GM21528 (cell line): ENCODE measurements around the gene NLRC4.
A peak's percentile ranks its signal among the peaks of the same experiment; 100 is the strongest.
"Not testable (repeated sequence)": the region's sequence is repeated elsewhere in the genome, so short reads cannot be mapped to it uniquely, and the experiment has no call there.

ENCODE experiments used
- ATAC-seq: cut with Tn5 transposase; IDR thresholded peaks from one replicate; pipeline ENCODE4 v1.9.1; 2021; ENCODE audit warnings: mild to moderate bottlenecking, moderate library complexity; ENCODE audit not compliant: unreplicated experiment, low FRiP score

The NLRC4 gene

DNA sequence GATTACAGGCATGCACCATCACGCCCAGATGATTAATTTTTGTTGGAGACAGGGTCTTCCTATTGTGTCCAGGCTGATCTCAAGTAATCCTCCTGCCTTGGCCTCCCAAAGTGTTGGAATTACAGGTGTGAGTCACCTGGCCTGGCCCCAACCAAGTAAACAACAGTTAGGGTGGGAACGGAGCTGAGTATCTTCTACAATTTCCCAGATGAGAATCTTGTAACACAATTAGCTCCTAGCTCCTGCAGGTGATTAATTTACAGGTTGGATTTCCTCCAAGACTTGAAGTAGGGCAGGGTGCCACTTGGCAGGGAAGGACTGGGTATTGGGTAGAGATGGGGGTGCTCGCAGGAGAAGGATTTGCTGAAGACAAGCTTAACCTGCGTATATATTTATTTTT lies 17.8 kb downstream of the NLRC4 start:
- no peak for ATAC-seq

- ATAC-seq = no peak
Observed at GRCh38 chr2:32242331-32242730, 22.4 kb downstream of the NLRC4 start.

DNA sequence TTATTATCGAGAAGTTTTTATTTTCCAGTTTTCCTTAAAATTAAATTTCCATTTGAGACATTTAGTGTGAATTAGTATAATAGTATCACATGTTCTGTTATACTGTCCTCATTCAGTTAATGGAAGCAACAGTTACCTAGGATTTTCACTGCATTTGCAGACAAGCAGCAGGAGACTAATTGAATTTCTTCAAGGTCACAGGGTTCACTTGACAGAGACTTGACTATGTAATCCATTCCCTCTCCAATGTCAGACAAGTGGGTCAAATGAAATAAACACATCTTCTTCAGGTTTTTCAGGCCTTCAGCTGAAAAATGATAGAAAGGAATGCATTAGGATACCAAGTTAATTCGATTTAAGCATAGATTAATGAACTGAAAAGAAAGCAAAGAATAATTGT lies 26.7 kb downstream of the NLRC4 start:
- ATAC-seq = no peak

- ATAC-seq = no peak
Observed at GRCh38 chr2:32237488-32237887, 27.2 kb downstream of the NLRC4 start.

- ATAC-seq = no peak
Observed at GRCh38 chr2:32235315-32235714, 29.4 kb downstream of the NLRC4 start.

- ATAC-seq = no peak
Observed at GRCh38 chr2:32231959-32232358, 32.7 kb downstream of the NLRC4 start.

DNA sequence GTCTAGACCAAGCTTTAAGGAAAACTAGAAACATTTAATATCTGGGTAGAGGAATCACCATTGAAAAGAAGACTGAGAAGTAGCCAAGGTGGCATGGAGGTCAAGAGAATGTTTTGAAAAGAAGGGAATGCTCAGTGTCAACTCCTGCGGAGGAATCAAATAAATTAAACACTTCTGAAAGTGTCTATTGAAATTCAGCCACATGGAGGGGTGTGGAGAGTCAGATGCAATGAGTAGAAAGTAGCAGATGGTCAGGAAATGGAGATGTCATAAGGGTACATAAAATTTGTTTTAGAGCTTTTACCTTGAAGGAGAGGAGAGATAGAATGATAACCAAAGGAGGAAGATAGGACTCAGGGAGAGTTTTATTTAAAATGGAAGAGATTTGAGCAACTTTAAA lies 35.1 kb downstream of the NLRC4 start:
- no peak for ATAC-seq

DNA sequence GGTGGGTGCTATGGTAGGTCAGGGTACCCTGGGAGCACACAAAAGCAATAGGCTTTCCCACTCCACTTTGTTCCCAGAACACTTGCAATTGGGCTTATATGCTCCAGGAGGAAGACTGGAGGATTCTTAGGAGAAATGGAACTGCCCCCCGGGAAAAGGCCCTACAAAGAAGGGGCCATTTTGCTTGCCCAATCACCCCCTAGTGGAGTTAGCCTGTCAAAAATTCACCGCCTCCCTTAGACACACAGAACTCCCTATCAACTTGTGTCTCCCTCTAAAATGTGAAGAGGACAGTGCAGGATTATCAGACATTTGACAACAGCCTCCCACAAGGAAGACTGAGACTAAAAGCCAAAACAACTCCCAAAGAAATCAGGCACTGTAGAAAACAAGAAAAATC lies 36.5 kb downstream of the NLRC4 start:
- ATAC-seq = no peak

- no peak for ATAC-seq
Observed at GRCh38 chr2:32227492-32227891, 37.2 kb downstream of the NLRC4 start.

DNA sequence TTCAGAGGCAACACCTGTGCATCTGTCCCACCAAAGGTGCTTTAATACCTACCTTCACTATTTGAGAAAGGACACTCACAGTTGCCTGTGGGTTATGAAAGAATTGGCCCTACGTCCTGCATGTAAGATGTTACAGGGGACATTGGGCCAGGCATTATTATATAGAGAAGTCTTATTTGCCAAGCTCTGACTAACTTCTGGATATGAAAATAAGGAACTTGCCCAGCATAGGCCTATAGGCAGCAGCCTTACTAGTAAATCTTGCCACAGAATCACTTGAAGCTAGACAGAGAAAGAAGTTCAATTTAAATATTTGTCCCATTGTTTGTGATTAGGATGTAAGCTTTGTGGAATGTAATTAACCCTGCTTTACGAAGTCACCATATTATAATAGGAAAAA lies 41.7 kb downstream of the NLRC4 start:
- ATAC-seq = no peak

DNA sequence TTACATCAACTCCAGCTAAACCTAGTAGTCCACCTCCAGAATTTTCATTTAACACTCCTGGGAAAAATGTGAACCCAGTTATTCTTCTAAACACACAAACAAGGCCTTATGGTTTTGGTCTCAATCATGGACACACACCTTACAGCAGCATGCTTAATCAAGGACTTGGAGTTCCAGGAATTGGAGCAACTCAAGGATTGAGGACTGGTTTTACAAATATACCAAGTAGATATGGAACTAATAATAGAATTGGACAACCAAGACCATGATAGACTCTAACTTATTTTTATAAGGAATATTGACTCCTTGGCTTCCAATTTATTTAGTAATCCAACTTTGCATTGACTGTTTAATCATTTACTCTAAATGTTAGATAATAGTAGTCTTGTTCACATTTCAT lies 44.2 kb downstream of the NLRC4 start:
- ATAC-seq = no peak

GRCh38 chr2:32212295-32212694 lies 52.4 kb downstream of the NLRC4 start:
- ATAC-seq = no peak

GRCh38 chr2:32210767-32211408 lies 53.8 kb downstream of the NLRC4 start:
- ATAC-seq = no peak

DNA sequence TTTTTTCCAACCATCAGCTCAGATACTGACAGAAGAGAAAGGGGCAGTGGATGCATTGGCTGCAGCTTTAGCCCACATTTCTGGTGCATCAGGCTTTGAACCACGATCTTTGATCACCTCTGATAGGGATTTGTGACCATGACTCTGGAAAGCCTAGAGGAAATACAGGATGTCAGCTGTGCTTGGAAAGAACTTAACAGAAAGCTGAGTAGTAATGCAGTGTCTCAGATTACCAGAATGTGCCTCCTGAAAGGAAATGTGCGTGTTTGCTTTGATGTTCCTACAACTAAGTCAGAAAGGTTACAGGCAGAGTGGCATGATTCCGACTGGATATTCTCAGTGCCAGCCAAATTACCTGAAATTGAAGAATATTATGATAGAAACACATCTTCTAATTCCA lies 61.3 kb downstream of the NLRC4 start:
- not testable (repeated sequence) for ATAC-seq

DNA sequence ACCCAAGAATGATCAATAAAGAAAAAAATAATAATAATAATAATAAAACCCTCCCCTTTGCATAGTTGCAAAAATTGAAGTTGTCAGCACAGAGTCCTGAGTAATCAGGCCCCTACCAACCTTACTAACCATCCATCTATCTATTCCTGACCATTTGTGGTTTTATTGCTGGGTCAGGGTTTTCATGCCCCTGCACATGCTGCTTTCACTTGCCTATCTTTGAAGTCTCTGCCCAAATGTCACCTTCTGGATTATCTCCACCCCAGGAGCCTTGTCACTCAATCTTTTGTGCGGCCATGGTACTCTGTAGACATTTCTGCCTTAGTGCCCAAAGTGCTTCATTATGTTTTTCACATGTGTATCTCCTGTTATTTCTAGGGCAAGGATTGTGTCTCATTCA lies 63.9 kb downstream of the NLRC4 start:
- ATAC-seq = no peak

DNA sequence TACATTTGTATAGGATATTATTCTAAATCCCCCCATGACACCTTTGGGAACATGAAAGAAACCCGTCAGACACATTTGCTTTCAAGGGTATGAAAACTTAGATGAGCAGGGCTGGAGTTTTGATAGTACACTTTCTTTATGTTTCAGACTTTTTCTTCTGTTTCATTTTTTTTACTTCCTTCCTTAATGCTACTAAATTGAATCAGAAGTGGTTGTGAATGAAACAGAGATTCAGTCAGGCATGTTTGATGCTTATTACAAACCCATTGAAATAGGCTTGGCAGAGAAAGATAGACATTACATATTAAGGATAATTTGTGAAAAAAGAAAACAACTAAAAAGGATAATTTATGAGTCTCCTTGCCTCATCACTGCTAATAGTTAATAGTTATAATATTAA lies 72.3 kb downstream of the NLRC4 start:
- no peak for ATAC-seq

DNA sequence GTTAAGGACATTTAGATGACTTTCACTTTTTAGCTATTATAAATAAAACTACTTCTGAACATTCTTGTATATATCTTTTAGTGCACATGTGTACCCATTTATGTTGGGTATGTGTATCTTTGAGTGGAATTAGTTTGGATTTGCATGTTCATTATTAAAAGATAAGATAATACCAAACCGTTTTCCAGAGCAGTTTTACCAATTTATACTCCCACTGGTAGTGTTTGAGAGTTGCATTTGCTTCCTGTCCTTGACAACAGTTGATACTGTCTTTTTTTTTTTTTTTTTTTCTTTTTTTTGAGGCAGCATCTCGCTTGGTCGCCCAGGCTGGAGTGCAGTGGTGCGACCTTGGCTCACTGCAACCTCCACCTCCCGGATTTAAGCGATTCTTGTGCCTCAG lies 75.7 kb downstream of the NLRC4 start:
- peak; percentile 21 for ATAC-seq

GRCh38 chr2:32182667-32183066 lies 82.0 kb downstream of the NLRC4 start:
- ATAC-seq = no peak
